Kidney glomerular epithelial cell (primary cell): Measurements from ENCODE around the gene PUM2.

Experiments used
- DNase-seq: peaks from one replicate; lab custom pipeline; 2025; lab: John Stamatoyannopoulos, UW

PUM2 gene

DNA sequence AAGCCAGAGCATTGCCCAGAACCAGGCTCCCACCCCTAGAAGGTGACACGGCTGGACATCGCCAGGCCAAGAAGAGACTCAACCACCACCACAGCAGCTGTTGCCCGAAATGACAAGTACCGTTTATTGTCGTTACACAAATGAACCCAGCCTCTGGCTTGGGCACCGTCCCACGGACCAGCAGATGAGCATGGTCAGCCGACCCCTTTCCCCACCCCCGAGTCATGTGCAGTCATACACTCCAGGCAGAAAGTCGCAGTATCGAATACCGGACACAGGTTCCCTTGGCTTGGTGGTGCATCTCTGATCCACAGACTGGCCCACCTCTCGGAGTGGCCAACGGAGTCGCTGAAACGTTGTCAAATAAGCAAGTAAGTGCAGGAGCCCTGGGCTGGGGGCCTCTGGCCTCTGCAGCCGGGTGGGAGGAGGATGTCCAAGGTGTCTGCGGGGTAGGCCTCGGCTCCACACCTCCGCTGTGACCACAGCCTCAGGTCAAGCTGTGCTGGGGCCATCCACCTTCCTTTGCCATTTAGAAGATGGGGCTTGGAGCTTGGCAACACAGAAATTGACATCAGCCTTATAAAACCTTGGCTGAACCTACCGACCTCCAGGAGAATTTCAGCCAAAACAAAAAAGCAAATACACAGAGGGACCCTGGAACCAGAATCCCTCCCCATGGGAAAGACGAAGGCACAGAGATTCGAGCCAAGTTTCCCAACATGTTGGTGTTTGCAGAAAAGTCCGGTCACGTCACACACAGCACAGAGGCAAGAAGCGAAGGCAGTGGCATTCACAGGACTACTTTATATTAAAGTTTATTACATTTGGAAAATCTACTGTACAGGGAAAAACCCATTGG is 149.7 kb downstream of the PUM2 start:
- DNase-seq = no peak

DNA sequence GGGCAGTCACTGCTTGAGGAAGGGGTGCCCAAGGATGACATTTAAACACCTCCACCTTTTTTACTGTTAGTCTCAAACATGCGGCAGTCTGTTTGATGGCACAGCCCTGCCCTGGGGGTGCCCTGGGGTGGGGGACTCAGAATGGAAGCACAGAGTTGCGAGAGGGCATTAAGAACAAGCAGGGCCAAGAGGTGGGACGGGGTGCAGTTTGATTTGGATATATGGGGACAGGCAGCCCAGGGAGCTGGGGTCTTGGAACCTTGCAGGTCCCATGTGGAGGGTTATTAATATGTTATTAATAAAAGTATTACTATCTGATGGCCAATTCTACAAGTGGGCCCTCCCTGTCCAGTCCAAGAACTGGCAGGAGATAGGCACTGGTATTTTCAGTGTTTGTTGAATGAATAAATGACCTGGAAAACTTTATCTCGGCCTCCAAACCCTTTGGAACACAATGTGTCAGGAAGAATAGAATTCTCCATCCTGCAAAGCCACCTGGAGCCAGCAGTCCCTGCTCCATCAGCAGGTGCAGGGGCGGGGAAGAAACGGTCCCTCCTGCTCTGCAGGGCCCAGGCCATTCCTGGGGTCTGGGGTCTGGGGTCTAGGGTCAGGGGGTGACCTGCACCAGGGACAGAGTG is 150.9 kb downstream of the PUM2 start:
- DNase-seq = no peak

DNA sequence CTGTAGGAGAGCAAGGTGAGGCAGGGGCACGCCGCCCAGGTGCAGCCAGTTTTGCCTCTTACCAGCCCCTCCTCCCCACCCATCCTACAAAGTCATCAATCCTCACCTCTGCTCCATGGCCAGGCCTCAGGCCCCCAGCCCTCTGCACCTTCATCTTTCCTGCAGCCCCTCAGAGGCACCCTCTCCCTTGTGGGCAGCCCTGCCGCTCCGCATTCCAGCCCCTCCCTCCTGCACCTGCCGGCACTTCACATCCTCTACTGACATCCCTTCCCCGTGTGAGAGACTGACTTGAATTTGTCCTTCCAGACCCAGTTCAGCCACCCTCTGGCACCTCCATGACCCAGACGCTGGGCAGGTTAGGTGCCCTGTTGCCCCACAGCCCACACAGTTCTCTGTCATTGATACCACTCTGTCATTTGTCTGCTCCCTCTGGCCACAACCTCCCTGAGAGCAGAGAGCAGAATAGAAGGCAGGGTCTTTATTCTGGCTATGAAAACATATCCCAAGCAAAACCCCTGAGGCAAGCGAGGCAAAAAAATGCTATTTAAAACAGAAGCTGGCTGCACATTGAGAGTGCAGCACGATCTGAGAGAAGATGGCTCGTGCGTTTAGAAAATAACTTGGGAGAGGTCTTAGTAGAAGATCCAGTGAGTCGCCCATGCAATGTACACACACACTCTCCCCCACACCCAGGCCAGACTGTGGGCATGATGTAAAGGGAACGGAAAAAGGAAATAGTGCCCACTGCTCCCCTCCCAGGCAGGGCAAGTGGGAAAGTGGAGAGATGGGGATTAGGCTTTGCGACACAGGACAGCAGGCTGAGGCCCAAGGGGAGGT is 151.6 kb downstream of the PUM2 start:
- DNase-seq = no peak
